ENCODE measurements around the gene CHRM4. TPM values are rescaled to one million over a fixed set of nuclear protein-coding genes. Genes with fewer than 3 reads are reported as not detected.

CHRM4 gene
- polyA plus RNA-seq, 1 experiment, result not detected

DNA sequence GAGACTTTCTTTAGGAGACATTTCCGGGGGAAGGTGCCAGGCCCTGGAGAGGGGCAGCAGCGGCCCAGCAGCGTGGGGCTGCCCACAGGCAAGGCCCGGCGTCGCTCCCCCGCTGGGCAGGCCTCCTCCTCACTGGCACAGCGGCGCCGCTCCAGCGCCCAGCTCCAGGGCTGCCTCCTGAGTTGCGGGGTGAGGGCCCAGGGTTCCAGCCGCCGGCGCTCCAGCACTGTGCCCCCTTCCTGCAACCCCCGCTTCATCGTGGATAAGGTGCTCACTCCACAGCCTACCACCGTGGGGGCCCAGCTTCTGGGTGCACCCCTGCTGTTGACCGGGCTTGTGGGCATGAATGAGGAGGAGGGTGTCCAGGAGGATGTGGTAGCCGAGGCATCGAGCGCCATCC, 25.3 kb downstream of the CHRM4 start:
- POLR2A ChIA-PET, result interaction anchor here (0.7 kb wide), 1 partner anchor 84 kb away, joined by 4 read pairs; no protein-coding TSS in a partner anchor

GRCh38 chr11:46364791-46365190, 26.8 kb downstream of the CHRM4 start:
- DNase-seq (ENCODE audit: low read depth, low spot score), result no peak
- Histone ChIP-seq H3K27me3 (ENCODE audit: control insufficient read depth, insufficient read depth, low read length) (no peaks in the 10 kb centered on the region), H3K4me3 (ENCODE audit: low read depth, low read length) (no peak overlapping the region), H3K9me3 (ENCODE audit: control insufficient read depth, insufficient read depth, low read length) (no peaks in the 10 kb centered on the region; the same call in 1 of the 2 replicates), H3K27ac (ENCODE audit: low read depth, low read length) (no peak overlapping the region)
- TF ChIP-seq CTCF (IDR thresholded peaks at IDR 0.05; ENCODE audit: low read depth, low read length), result no peak
- ChIA-PET CTCF (interaction anchor here (0.6 kb wide), 1 partner anchor 90 kb away, joined by 3 read pairs; no protein-coding TSS in a partner anchor), POLR2A (no interaction called here)

More for the DNA sequence above, 25.3 kb downstream of the CHRM4 start:
- no peak overlapping the region for H3K4me3 ChIP-seq (ENCODE audit: low read depth, low read length)
- H3K27ac ChIP-seq (ENCODE audit: low read depth, low read length), result no peak overlapping the region
- TF ChIP-seq CTCF (IDR thresholded peaks at IDR 0.05; ENCODE audit: low read depth, low read length), result no peak
- CTCF ChIA-PET, result interaction anchor here (1.0 to 1.2 kb wide), 4 partner anchors 8 to 71 kb away, joined by 3 read pairs; no protein-coding TSS in a partner anchor
- DNase-seq (ENCODE audit: low read depth, low spot score), result no peak
- no peaks in the 10 kb centered on the region for H3K27me3 ChIP-seq (ENCODE audit: control insufficient read depth, insufficient read depth, low read length)
- no peaks in the 10 kb centered on the region; the same call in 1 of the 2 replicates for H3K9me3 ChIP-seq (ENCODE audit: control insufficient read depth, insufficient read depth, low read length)

DNA sequence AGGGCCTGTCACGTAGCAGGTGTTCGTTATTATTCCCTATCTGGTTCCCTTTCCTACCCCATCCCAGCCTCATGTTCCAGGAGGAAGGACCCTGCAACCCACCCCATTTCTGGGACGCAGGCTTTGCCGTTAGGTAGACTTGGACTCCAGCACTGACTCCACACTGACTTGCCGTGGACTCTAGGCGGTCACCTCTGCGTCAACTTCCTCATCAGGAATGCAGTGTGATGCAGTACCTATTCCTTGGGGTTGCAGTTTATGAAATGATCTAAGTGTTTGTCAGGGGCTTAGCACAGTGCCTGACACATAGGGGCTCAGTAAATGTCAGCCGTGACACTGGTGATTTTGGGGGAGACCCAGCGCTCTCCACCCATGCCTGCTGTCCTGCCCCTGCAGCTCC, 27.5 kb downstream of the CHRM4 start:
- ChIA-PET POLR2A (no interaction called here), CTCF (interaction anchor here (0.7 to 1.0 kb wide), 2 partner anchors 11 to 124 kb away, joined by 3 to 5 read pairs; no protein-coding TSS in a partner anchor)
- TF ChIP-seq CTCF (IDR thresholded peaks at IDR 0.05; ENCODE audit: low read depth, low read length), result no peak
- Histone ChIP-seq H3K27ac (ENCODE audit: low read depth, low read length) (no peak overlapping the region), H3K4me3 (ENCODE audit: low read depth, low read length) (no peak overlapping the region), H3K27me3 (ENCODE audit: control insufficient read depth, insufficient read depth, low read length) (no peaks in the 10 kb centered on the region), H3K9me3 (ENCODE audit: control insufficient read depth, insufficient read depth, low read length) (no peaks in the 10 kb centered on the region; the same call in 1 of the 2 replicates)
- DNase-seq (ENCODE audit: low read depth, low spot score), result no peak

- CTCF ChIA-PET, result interaction anchor here (0.7 to 1.0 kb wide), 3 partner anchors 11 to 123 kb away, joined by 3 to 5 read pairs (median 5); no protein-coding TSS in a partner anchor
- no peak for TF ChIP-seq CTCF (IDR thresholded peaks at IDR 0.05; ENCODE audit: low read depth, low read length)
- Histone ChIP-seq H3K4me3 (ENCODE audit: low read depth, low read length) (no peak overlapping the region), H3K27me3 (ENCODE audit: control insufficient read depth, insufficient read depth, low read length) (no peaks in the 10 kb centered on the region), H3K9me3 (ENCODE audit: control insufficient read depth, insufficient read depth, low read length) (no peaks in the 10 kb centered on the region; the same call in 1 of the 2 replicates), H3K27ac (ENCODE audit: low read depth, low read length) (no peak overlapping the region)
- no peak for DNase-seq (ENCODE audit: low read depth, low spot score)
- POLR2A ChIA-PET, result no interaction called here
Measured at GRCh38 chr11:46363455-46364005, 28.0 kb downstream of the CHRM4 start.

GRCh38 chr11:46363031-46363407, 28.6 kb downstream of the CHRM4 start:
- no peak for DNase-seq (ENCODE audit: low read depth, low spot score)
- ChIA-PET POLR2A (no interaction called here), CTCF (interaction anchor here (1.0 kb wide), 1 partner anchor 26 kb away, joined by 5 read pairs; no protein-coding TSS in a partner anchor)
- TF ChIP-seq CTCF (IDR thresholded peaks at IDR 0.05; ENCODE audit: low read depth, low read length), result no peak
- Histone ChIP-seq H3K27me3 (ENCODE audit: control insufficient read depth, insufficient read depth, low read length) (no peaks in the 10 kb centered on the region), H3K27ac (ENCODE audit: low read depth, low read length) (peak overlapping the region; percentile 11), H3K4me3 (ENCODE audit: low read depth, low read length) (no peak overlapping the region), H3K9me3 (ENCODE audit: control insufficient read depth, insufficient read depth, low read length) (no peaks in the 10 kb centered on the region; the same call in 1 of the 2 replicates)
